ENCODE measurements around the gene ACOD1.

ACOD1 gene

DNA sequence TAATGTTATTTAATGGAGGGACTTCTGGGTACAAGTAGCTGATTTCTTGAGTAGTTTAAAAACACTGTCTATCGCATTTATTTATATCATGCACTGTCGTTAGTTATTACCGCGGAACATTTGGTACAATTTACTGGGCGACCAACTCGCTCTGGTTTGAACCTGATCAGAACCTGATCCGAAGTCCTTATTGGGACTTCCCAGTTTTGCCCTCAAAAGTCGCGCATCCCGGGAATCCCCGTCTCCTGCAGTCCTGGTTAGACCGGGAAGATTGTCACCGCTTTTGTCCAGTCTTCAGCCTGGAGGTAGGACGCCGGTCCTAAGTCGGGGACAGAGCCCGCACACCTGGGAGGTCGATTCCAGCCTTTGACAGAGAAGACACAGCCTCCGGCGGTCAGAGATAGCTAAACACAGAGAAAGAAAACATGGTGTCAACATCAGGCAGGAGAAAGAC lies 44.3 kb downstream of the ACOD1 start:
- DNase-seq = peak; percentile 21

DNA sequence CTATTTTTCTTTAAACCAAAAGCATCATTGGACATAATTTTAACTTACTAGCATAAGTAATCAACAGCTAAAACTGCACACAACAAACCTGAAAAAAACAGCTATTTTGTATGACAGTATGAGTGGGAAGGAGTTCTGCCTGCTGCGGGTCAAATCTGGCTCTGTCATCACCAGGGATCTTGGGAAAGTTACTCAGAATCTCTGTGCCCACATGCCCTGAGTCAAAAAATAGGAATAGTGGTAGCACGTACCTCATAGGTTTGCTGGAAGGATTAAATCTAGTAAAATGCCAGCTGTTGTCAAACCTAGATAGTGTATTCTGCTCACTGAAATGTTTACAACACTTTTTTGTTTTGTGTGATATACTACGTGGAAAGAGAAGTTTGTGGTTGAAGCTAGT lies 44.7 kb downstream of the ACOD1 start:
- DNase-seq = no peak

DNA sequence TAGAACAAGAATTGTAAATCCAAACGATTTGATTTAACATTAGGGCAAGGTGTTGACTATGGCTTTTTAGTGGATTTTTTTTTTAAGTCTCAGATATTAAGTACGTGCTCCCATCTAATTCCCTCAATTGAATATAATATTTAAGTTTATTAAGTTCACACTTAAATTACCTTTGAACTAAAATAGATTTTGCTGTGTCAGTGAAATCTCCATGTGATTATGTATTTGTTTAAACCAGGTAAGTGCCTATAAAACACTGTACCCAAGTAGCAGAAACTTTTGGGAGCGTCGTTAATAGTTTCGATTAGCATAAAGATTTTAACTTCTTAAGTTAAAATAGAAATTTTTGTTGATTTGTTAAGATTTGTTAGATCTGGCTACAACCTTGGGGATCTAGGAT lies 45.2 kb downstream of the ACOD1 start:
- no peak for DNase-seq

DNA sequence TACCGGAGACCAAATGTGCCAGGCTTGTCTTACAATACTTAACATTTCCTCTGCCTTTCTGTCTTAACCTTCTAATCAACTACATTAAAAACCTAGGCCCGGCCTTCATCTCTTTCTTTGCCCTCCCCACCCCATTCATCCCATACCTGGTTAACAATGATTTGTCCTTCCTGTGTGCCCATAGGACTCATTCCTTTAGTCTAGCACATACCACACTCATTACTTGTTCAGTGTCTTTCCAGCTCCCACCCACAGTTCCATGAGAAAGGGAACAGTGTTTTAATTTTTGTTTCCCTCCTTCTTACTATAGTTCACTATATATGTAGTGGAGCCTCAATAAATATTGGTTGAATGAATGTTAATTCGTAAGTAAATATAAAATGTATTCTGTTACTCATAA lies 46.0 kb downstream of the ACOD1 start:
- no peak for DNase-seq

DNA sequence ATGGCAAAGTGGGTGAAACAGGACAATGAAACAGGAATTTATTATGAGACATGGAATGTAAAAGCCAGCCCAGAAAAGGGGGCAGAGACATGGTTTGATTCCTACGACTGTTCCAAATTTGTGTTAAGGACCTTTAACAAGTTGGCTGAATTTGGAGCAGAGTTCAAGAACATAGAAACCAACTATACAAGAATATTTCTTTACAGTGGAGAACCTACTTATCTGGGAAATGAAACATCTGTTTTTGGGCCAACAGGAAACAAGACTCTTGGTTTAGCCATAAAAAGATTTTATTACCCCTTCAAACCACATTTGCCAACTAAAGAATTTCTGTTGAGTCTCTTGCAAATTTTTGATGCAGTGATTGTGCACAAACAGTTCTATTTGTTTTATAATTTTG lies 52.2 kb downstream of the ACOD1 start:
- DNase-seq = no peak

DNA sequence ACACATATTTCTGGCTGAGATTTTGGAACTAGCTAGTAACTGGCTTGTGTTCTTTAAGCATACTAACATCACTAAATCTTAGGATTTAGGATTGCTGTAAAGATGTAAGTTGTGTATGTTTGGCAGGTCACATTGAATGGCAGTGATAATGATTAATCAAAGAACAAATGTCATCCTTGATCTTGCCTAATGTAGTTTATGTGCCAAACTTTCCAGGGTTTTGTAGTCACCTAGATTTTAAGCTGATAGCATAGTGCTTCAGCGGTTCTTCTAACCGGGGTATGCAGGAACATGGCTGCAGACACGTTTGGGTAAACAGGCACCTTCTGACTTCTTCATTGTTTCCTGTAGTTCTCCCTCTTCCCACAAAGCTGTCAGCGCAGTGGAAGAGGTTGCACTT lies 53.2 kb downstream of the ACOD1 start:
- DNase-seq = no peak

DNA sequence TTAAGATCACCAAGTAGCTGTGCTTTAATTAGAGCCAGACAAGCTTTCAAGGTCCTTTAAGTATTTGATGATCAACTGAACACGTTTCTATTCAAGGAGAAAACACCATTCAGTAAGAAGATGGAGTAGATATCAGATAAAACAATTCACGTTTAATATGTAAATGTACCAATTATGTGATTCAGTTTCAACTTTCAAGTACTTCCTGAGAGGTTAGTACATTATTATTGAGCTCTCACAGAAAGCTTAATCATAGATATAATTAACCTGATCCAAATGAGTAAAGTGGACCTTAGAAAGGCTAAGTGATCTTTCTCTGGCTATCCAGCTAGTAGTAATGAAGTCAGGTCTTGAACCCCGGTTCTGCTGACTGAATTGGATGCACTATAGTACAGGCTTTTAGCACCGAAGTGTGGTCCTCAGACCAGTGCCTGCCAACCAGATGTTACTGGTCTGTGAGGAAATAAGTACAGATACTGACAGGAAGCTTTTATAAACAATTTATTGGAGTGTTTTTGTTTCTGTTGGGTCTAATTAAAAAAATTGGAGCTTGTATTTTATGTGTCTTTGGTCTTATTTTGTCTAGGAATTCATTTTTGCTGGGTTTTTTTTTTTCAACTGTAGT lies 53.8 kb downstream of the ACOD1 start:
- no peak for DNase-seq

DNA sequence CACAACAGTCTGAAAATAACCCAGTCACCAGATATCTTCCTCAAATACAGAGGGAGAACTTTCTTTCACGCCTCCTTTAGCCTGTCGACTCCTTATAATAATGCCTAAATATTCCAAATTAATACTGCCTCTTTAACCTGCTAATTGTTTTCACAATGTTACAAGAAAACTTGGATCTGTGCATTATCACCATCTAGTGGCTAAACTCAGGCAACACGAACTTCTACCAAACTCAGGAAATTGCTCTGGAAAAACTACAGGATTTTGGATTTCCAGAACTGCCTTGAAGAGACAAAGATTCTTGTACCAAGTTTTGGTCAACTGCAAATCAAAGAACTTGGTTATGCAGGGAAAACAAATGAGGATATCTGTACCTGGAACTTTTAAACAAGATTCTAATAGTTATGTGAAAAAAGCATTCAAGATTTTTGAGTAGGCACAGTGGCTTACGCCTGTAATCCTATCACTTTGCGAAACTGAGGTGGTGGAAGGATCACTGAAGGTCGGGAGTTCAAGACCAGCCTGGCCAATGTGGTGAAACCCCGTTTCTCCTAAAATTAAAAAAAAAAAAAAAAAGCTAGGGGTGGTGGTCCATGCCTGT lies 54.4 kb downstream of the ACOD1 start:
- no peak for DNase-seq

All from activated CD4-positive, alpha-beta T cell treated with anti-CD3 and anti-CD28 coated beads, Interleukin-2, Interleukin-6, amounts not matched to agents 100 ng/mL and 50 ng/mL, durations not matched to agents 16 hours and 8 hours (primary cell).